ENCODE results near the gene OR2M3.
A peak's percentile ranks its signal among the peaks of the same experiment; 100 is the strongest.

Gene OR2M3

GRCh38 chr1:248196965-248197364, at the start of gene OR2M3:
TSS of gene OR2M3 (plus strand) at chr1:248197265. CDS start at chr1:248203068, 5,803 bp downstream.
- no peak for ATAC-seq
- H3K4me1 Mint-ChIP-seq, result no peaks in the 10 kb centered on the region

DNA sequence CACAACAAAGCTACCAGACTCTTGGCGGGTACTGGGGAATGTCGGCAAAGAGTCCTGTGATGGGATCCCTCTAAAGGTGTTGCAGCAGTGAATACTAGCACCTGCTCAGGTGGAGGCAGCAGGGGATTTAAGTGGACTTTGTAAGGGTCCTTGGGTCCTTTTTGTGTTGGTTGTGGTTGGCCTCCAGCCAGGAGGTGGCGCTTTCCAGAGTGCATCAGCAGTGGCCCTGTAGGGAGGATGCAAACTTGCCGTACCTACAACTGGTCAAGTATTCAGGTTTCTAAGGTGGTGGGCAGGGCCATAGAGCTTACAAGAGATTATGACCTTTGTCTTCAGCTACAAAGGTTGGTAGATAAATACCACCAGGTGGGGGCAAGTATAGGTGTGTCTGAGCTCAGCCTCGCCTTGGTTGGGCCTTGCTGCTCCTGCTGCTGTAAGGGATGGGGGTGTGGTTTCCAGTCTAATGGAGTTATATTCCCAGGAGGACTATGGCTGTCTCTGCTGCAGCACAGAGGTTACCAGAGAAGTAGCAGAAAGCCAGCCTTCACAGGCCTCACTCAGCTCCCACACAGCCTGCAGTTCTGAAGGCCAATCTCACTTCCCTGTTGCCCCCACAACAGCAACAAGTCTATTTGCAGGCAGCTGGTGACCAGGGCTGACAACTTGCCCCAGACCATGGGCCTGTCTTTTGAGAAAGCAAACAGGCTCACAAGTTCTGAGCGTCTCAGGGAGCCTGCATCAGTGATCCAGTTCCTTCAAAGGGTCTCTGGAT, 44.8 kb upstream of the OR2M3 start:
- H3K4me1 Mint-ChIP-seq, result peaks cover 14% of the 10 kb centered on the region
- peaks cover 8% of the 10 kb centered on the region for H3K9me3 Mint-ChIP-seq
- no peaks in the 10 kb centered on the region for H3K36me3 Mint-ChIP-seq
- no peaks in the 10 kb centered on the region for H3K27me3 Mint-ChIP-seq
- peak; percentile 75 for ATAC-seq
- no peak overlapping the region for H3K4me3 Mint-ChIP-seq
- no peak overlapping the region for H3K27ac Mint-ChIP-seq

More at GRCh38 chr1:248196965-248197364, at the start of gene OR2M3:
- H3K27me3 Mint-ChIP-seq, result no peaks in the 10 kb centered on the region
- no peak within 1 kb of the TSS for H3K27ac Mint-ChIP-seq
- H3K36me3 Mint-ChIP-seq, result no peaks in the 10 kb centered on the region
- peaks cover 15% of the 10 kb centered on the region for H3K9me3 Mint-ChIP-seq
- H3K4me3 Mint-ChIP-seq, result no peak within 1 kb of the TSS

DNA sequence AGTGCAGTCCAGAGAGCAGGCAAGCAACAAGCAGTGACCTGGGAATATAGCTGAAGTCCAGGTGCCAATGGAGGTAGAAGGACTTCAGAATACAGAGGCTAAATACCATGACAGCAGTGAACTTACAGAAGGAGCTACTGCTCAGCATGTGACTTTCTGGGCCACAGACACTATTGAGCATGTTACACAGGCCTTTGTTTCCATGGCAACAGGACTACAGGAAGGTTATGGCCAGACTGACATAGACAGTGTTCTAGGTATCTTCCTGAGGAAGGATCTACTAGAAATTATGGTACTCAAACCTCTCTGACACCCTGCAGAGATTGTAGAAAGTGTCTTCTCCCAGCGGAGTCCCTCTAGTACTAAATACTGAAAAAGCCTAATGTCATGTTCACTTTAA, 41.1 kb upstream of the OR2M3 start:
- no peak overlapping the region for H3K27ac Mint-ChIP-seq
- peaks cover 7% of the 10 kb centered on the region for H3K4me1 Mint-ChIP-seq
- H3K36me3 Mint-ChIP-seq, result no peaks in the 10 kb centered on the region
- no peak overlapping the region for H3K4me3 Mint-ChIP-seq
- no peaks in the 10 kb centered on the region for H3K27me3 Mint-ChIP-seq
- ATAC-seq, result no peak
- peaks cover 2% of the 10 kb centered on the region for H3K9me3 Mint-ChIP-seq

DNA sequence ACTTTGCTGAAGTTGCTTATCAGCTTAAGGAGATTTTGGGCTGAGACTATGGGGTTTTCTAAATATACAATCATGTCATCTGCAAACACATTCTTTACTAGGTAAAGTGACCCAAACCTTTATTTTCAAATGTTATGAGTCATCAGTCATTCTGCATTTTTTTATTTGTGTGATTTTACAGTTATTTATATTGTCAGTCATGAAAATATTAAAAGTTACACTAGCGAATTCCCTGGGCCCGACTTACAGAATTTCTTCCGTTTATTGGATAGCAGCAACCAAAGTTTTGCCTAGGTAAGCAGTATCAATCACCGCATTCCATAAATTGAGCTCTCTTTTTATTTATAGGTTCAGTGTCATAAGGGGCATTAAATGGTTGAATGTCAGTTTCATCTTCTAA, 38.3 kb upstream of the OR2M3 start:
- H3K36me3 Mint-ChIP-seq, result no peaks in the 10 kb centered on the region
- ATAC-seq, result no peak
- H3K27me3 Mint-ChIP-seq, result no peaks in the 10 kb centered on the region
- peaks cover 2% of the 10 kb centered on the region for H3K9me3 Mint-ChIP-seq
- H3K4me3 Mint-ChIP-seq, result no peak overlapping the region
- H3K4me1 Mint-ChIP-seq, result no peaks in the 10 kb centered on the region
- no peak overlapping the region for H3K27ac Mint-ChIP-seq

GRCh38 chr1:248164031-248164430, 33.0 kb upstream of the OR2M3 start:
- Mint-ChIP-seq H3K4me3 (no peak overlapping the region), H3K4me1 (no peaks in the 10 kb centered on the region), H3K27ac (no peak overlapping the region), H3K36me3 (no peaks in the 10 kb centered on the region), H3K27me3 (no peaks in the 10 kb centered on the region), H3K9me3 (peaks cover 5% of the 10 kb centered on the region)
- ATAC-seq, result no peak

DNA sequence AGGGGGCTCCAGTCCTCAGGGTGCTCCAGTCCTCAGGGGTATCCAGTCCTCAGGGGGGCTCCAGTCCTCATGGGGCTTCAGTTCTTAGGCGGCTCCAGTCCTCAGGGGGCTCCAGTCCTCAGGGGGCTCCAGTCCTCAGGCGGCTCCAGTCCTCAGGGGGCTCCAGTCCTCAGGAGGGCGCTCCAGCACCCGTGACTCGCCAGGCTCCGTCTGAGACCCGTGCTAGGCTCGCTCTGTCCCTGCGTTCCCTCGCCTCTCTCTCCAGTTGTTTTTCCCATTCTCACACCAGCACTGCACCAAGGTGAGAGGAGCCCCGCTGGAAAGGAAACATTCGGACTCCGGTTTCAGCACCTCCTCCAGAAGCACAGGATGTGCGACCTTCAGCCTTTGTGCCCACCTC, 31.9 kb upstream of the OR2M3 start:
- no peaks in the 10 kb centered on the region for H3K27me3 Mint-ChIP-seq

DNA sequence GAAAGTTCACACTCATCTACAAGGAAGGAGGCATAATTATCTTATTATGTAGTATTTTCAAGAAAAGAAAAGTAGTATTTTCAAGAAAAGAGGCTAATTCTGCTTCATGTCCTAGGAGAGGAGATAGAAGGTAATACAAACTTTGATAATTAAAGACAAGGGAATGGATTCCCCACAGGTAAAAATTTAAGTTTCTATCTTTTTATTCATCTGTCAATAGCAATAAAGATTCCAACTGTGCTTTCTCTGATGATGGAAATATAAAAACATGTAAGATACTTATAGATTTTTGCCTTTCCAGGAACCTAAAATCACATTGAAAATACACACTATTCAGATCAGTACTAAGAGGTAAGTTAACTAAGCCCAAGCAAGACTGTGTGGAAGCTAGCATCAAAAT, 22.5 kb upstream of the OR2M3 start, which contains the start of gene OR2M2:
OR2M2 (plus strand) TSS at position 301 of the 400 bp plus-strand sequence. CDS start 5,165 bp downstream, outside the sequence.
- no peaks in the 10 kb centered on the region for H3K4me1 Mint-ChIP-seq
- no peaks in the 10 kb centered on the region for H3K27me3 Mint-ChIP-seq
- no peak for ATAC-seq
- no peaks in the 10 kb centered on the region for H3K36me3 Mint-ChIP-seq
- no peak within 1 kb of the TSS for H3K27ac Mint-ChIP-seq
- no peak within 1 kb of the TSS for H3K4me3 Mint-ChIP-seq
- H3K9me3 Mint-ChIP-seq, result no peaks in the 10 kb centered on the region

More for the DNA sequence above, 31.9 kb upstream of the OR2M3 start:
- H3K4me1 Mint-ChIP-seq, result no peaks in the 10 kb centered on the region
- H3K27ac Mint-ChIP-seq, result no peak overlapping the region
- no peaks in the 10 kb centered on the region for H3K36me3 Mint-ChIP-seq
- H3K4me3 Mint-ChIP-seq, result no peak overlapping the region
- peaks cover 5% of the 10 kb centered on the region for H3K9me3 Mint-ChIP-seq
- ATAC-seq, result no peak

DNA sequence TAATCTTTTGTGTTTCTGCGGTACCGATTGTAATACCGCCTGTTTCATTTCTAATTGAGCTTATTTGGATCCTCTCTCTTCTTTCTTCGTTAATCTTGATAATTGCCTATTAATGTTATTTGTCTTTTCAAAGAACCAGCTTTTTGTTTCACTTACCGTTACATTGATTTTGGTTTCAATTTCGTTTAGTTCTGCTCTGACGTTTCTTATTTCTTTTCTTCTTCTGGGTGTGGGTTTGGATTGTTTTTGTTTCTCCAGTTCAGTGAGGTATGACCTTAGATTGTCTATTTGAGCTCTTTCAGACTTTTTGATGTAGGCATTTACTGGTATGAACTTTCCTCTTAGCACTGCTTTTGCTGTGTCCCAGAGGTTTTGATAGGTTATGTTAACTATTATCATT, 13.1 kb upstream of the OR2M3 start:
- H3K4me3 Mint-ChIP-seq, result no peak overlapping the region
- H3K36me3 Mint-ChIP-seq, result no peaks in the 10 kb centered on the region
- H3K27me3 Mint-ChIP-seq, result peaks cover 23% of the 10 kb centered on the region
- no peak overlapping the region for H3K27ac Mint-ChIP-seq
- no peaks in the 10 kb centered on the region for H3K4me1 Mint-ChIP-seq
- peaks cover 22% of the 10 kb centered on the region for H3K9me3 Mint-ChIP-seq
- no peak for ATAC-seq

DNA sequence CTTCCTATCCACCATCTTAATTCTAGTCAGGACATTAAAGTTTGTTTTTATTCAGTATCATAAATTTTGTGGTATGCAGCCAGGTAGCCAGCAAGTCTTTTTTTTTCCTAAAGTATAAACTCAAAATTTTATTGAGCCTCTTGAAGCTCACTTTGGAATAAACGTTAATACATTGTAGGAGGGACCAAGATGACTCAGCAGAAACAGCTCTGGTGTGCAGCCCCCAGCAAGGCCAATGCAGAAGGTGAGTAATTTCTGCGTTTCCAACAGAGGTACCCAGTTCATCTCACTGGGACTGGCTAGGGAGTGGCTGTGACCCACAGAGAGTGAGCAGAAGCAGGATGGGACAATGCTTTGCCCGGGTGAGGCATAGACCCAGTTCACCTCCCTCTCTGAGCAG, 9.7 kb upstream of the OR2M3 start:
- Mint-ChIP-seq H3K9me3 (peaks cover 10% of the 10 kb centered on the region), H3K27me3 (peaks cover 13% of the 10 kb centered on the region), H3K36me3 (no peaks in the 10 kb centered on the region), H3K4me3 (no peak overlapping the region), H3K4me1 (no peaks in the 10 kb centered on the region), H3K27ac (no peak overlapping the region)
- no peak for ATAC-seq

GRCh38 chr1:248189026-248189425, 8.0 kb upstream of the OR2M3 start:
- Mint-ChIP-seq H3K9me3 (peaks cover 15% of the 10 kb centered on the region), H3K4me1 (no peaks in the 10 kb centered on the region), H3K36me3 (no peaks in the 10 kb centered on the region), H3K4me3 (no peak overlapping the region), H3K27ac (no peak overlapping the region), H3K27me3 (peaks cover 13% of the 10 kb centered on the region)
- no peak for ATAC-seq

DNA sequence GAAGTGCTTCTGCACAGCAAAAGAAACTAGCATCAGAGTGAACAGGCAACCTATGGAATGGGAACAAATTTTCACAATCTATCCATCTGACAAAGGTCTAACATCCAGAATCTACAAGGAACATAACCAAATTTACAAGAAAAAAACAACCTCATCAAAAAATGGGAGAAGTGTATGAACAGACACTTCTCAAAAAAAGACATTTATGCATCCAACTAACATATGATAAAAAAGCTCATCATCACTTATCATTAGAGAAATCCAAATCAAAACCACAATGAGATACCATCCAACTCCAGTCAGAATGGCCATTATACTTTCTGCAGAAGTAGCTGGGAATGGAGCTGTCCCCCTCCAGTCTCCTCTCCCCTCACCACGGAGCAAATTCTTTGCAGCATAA, 2.9 kb upstream of the OR2M3 start:
- no peaks in the 10 kb centered on the region for H3K36me3 Mint-ChIP-seq
- H3K27ac Mint-ChIP-seq, result no peak overlapping the region
- no peak for ATAC-seq
- H3K4me1 Mint-ChIP-seq, result no peaks in the 10 kb centered on the region
- H3K9me3 Mint-ChIP-seq, result peaks cover 18% of the 10 kb centered on the region
- H3K27me3 Mint-ChIP-seq, result no peaks in the 10 kb centered on the region
- no peak overlapping the region for H3K4me3 Mint-ChIP-seq

DNA sequence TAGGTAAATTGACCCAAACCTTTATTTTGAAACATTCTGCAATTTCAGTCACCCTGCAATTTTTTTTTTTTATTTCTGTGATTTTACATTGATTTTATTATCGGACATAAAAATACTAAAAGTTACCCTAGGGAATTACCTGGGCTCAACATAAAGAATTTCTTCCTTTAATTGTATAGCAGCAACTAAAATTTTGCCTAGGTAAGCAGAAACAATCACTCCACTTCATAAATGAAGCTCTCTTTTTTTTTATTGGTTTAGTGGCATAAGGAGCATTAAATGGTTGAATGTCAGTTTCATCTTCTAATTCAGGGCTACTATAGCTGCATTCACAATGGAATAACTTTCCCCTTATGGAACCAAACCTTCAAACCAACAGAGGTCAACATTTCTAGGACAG, 18.8 kb downstream of the OR2M3 start:
- ATAC-seq, result no peak
- peaks cover 12% of the 10 kb centered on the region for H3K27me3 Mint-ChIP-seq
- H3K9me3 Mint-ChIP-seq, result peaks cover 14% of the 10 kb centered on the region
- no peak overlapping the region for H3K27ac Mint-ChIP-seq
- H3K4me1 Mint-ChIP-seq, result no peaks in the 10 kb centered on the region
- no peaks in the 10 kb centered on the region for H3K36me3 Mint-ChIP-seq
- H3K4me3 Mint-ChIP-seq, result no peak overlapping the region

GRCh38 chr1:248225537-248225936, 28.5 kb downstream of the OR2M3 start:
- H3K27me3 Mint-ChIP-seq, result peaks cover 22% of the 10 kb centered on the region
- no peak overlapping the region for H3K4me3 Mint-ChIP-seq
- H3K9me3 Mint-ChIP-seq, result peaks cover 14% of the 10 kb centered on the region
- no peak overlapping the region for H3K27ac Mint-ChIP-seq
- no peaks in the 10 kb centered on the region for H3K36me3 Mint-ChIP-seq
- no peaks in the 10 kb centered on the region for H3K4me1 Mint-ChIP-seq
- ATAC-seq, result no peak

DNA sequence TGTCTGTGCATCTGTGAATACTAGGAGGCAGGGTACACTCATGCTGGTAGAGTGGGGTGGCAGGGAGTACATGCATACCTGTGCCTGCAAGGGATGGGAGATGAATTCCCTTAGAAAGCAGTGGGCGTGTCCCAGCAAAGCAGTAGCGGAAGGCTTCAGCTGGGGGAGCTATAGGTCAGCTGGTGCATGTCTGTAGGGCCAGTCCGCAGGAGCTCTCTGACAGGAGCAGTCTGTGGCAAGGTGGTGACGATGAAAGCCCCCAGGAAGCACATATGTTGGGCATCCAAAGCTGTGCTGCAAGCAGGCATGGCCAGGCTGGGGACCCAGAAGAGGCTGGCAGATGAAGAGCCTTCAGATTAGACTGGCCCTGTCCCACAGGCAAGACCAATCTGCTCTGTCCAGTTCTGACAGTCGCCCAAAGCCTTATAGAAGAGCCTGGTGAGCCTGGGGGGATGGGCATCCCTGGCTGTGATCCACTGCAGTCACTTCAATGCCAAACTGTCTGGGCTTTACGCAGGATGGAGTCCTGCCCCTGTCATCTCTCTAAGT, 32.4 kb downstream of the OR2M3 start:
- no peak overlapping the region for H3K27ac Mint-ChIP-seq
- H3K36me3 Mint-ChIP-seq, result no peaks in the 10 kb centered on the region
- H3K4me3 Mint-ChIP-seq, result no peak overlapping the region
- H3K27me3 Mint-ChIP-seq, result peaks cover 22% of the 10 kb centered on the region
- peaks cover 14% of the 10 kb centered on the region for H3K9me3 Mint-ChIP-seq
- H3K4me1 Mint-ChIP-seq, result no peaks in the 10 kb centered on the region
- no peak for ATAC-seq

DNA sequence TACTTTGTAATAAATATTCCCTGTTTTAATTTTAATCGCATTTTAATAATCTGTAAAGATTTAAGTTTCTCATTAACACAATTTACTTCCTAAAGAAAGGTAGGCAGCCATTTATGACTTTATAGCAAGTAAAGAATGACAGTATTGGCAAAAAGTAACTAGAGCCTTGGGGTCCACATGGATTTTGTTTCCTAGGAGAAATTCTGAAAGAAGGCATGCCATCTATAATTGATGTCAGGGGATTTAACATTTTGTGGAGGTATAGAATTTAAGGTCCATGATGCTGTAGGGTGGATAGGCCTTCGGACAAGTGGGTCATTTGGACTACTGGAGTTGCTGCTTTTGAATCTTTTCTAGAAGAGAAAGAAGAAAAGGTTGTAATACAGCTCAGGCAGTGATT, 34.1 kb downstream of the OR2M3 start, which contains the start of gene OR2M4:
OR2M4 (plus strand) TSS at position 301 of the 400 bp plus-strand sequence. CDS start 7,512 bp downstream, outside the sequence.
- H3K27me3 Mint-ChIP-seq, result peaks cover 22% of the 10 kb centered on the region
- ATAC-seq, result no peak
- no peak within 1 kb of the TSS for H3K4me3 Mint-ChIP-seq
- no peaks in the 10 kb centered on the region for H3K36me3 Mint-ChIP-seq
- no peaks in the 10 kb centered on the region for H3K4me1 Mint-ChIP-seq
- H3K9me3 Mint-ChIP-seq, result peaks cover 14% of the 10 kb centered on the region
- H3K27ac Mint-ChIP-seq, result no peak within 1 kb of the TSS

DNA sequence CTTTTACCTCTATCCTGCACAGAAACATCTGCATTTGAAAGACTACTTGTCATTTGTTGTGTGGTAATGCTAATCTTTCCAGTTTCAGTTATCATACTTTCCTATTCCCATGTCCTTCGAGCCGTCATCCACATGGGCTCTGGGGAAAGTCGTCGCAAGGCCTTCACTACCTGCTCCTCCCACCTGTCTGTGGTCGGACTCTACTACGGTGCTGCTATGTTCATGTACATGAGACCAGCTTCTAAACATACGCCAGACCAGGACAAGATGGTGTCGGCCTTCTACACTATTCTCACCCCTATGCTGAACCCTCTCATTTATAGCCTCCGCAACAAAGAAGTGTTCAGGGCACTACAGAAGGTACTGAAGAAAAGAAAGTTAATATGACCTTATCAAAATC, 42.4 kb downstream of the OR2M3 start:
- Mint-ChIP-seq H3K4me3 (no peak overlapping the region), H3K27ac (no peak overlapping the region), H3K27me3 (peaks cover 10% of the 10 kb centered on the region), H3K9me3 (no peaks in the 10 kb centered on the region), H3K4me1 (peaks cover 6% of the 10 kb centered on the region), H3K36me3 (no peaks in the 10 kb centered on the region)
- ATAC-seq, result no peak
